ENCODE measurements around the gene MOV10. TPM values are rescaled to one million over a fixed set of nuclear protein-coding genes. Genes with fewer than 3 reads are reported as not detected.

MOV10 gene
- total and polyA plus RNA-seq, 2 of the 8 experiments (the other 6 are each of a cell fraction or from before 2014, with no cell fraction given), result 57.3 to 109 TPM

DNA sequence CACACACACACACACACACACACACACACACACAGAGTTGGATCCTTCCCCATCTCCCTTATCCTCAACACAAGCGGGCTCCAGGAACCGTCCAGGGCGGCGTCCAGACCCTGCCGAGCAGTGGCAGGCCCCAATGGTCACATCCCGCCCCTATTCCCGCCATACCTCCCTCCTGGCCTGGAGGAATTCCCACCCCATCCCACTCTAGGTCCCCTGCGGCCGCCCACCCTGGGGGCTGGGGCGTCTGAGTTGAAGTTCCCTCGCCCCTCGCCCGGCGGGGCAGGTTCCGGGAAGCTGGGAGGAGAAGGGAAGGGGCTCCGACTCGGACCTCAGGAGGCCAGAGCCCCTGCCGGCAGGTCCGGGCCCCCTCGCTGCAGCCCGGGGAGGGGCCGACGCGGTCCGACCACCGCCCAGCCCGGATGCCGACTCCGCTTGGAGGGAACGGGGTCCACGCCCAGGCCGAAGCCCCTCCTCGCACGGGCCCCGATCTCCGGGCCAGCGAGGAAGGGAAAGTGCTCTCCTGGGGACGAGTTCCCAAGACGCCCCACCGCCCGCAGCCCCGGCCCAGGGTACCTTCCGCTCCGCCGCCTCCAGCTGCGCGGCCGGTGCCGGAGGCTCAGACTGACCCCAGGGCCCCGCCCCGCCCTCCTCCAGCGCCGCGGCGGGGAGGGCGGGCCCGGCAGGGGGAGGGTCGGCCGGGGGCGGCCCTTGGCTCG is 32.2 kb downstream of the MOV10 start, which contains the start of gene RHOC (continued):
- no peak for TF ChIP-seq MAFK (IDR thresholded peaks at IDR 0.05; ENCODE audit: low read depth, low read length)
- no peak for TF ChIP-seq CREB1 (IDR thresholded peaks at IDR 0.05)
- no peak for TF ChIP-seq POU5F1 (IDR thresholded peaks at IDR 0.05; ENCODE audit: low read depth, low read length)
- no peak for TF ChIP-seq GTF2F1 (IDR thresholded peaks at IDR 0.05; ENCODE audit: borderline replicate concordance, low read depth, low read length)
- TF ChIP-seq ZNF274 (IDR thresholded peaks at IDR 0.05; ENCODE audit: borderline replicate concordance, extremely low read depth, low read length), result no peak
- TF ChIP-seq NRF1 (IDR thresholded peaks at IDR 0.05; ENCODE audit: low read depth, low read length), result no peak
- TF ChIP-seq ATF2 (IDR thresholded peaks at IDR 0.05; ENCODE audit: low read length), result no peak
- TF ChIP-seq CHD2 (IDR thresholded peaks at IDR 0.05; ENCODE audit: low read length), result no peak
- no peak for TF ChIP-seq SUZ12 (IDR thresholded peaks at IDR 0.05; ENCODE audit: low read length)
- TF ChIP-seq KDM5A (IDR thresholded peaks at IDR 0.05; ENCODE audit: low read length), result no peak
- no peak for TF ChIP-seq SIRT6 (IDR thresholded peaks at IDR 0.05; ENCODE audit: low read length)
- no peak for TF ChIP-seq EGR1 (IDR thresholded peaks at IDR 0.05; ENCODE audit: borderline replicate concordance, low read depth, low read length)
- TF ChIP-seq HDAC2 (IDR thresholded peaks at IDR 0.05; ENCODE audit: borderline replicate concordance in 1 of 2, low read depth in 2 of 2, low read length in 2 of 2), result no peak
- no peak for TF ChIP-seq ATF3 (IDR thresholded peaks at IDR 0.05; ENCODE audit: insufficient read depth, low read depth, low read length)
- TF ChIP-seq SIN3A (conservative IDR thresholded peaks at IDR 0.05 in 1 of 2, IDR thresholded peaks at IDR 0.05 in 1 of 2; ENCODE audit: low read depth in 1 of 2, low read length in 2 of 2), result no peak
- TF ChIP-seq PHF8 (conservative IDR thresholded peaks at IDR 0.05; ENCODE audit: low read depth, low read length), result peak; percentile 49
- TF ChIP-seq RBBP5 (IDR thresholded peaks at IDR 0.05; ENCODE audit: borderline replicate concordance, low read depth, low read length), result peak; percentile 23; the same call in 1 of the 2 replicates
